HG03460 (cell line): Measurements from ENCODE around the gene COL6A1.
"Not testable (repeated sequence)": the region's sequence is repeated elsewhere in the genome, so short reads cannot be mapped to it uniquely, and the experiment has no call there.

ENCODE experiments used
- ATAC-seq: cut with Tn5 transposase; IDR thresholded peaks from one replicate; pipeline ENCODE4 v1.9.1; 2021; ENCODE audit not compliant: unreplicated experiment

Gene COL6A1

GRCh38 chr21:46004168-46004861 lies 22.7 kb downstream of the COL6A1 start:
- ATAC-seq = no peak

- ATAC-seq = no peak
Measured at GRCh38 chr21:46005081-46005480, 23.5 kb downstream of the COL6A1 start.

DNA sequence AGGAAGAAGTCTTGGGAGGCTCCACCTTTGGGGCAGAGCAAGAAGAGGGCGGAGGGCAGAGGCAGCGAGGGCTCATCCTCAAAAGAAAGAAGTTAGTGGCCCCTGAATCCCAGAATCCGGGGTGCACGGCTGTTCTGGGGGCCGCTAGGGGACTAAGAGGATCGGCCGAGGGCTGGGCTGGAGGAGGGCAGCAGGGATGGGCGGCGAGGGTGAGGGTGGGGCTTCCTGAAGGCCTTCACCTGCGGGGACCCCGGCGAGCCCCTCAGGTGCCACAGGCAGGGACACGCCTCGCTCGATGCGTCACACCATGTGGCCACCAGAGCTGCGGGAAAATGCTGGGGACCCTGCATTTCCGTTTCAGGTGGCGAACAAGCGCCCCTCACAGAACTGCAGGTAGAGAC lies 23.9 kb downstream of the COL6A1 start:
- ATAC-seq = no peak

DNA sequence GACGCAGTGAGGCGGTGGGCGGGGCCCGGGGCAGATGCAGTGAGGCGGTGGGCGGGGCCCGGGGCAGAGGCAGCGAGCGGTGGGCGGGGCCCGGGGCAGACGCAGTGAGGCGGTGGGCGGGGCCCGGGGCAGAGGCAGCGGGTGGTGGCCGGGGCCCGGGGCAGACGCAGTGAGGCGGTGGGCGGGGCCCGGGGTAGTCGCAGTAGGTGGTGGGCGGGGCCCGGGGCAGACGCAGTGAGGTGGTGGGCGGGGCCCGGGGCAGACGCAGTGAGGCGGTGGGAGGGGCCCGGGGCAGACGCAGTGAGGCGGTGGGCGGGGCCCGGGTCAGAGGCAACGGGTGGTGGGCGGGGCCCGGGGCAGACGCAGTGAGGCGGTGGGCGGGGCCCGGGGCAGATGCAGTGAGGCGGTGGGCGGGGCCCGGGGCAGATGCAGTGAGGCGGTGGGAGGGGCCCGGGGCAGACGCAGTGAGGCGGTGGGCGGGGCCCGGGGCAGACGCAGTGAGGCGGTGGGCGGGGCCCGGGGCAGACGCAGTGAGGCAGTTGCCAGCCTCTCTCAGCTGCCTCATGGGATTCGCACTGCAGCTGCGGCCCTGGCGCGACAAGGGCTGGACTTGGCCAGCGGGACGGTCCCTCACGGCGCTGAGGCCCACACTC lies 24.4 kb downstream of the COL6A1 start:
- ATAC-seq = not testable (repeated sequence)

- ATAC-seq = no peak
Measured at GRCh38 chr21:46006547-46007491, 25.2 kb downstream of the COL6A1 start.

DNA sequence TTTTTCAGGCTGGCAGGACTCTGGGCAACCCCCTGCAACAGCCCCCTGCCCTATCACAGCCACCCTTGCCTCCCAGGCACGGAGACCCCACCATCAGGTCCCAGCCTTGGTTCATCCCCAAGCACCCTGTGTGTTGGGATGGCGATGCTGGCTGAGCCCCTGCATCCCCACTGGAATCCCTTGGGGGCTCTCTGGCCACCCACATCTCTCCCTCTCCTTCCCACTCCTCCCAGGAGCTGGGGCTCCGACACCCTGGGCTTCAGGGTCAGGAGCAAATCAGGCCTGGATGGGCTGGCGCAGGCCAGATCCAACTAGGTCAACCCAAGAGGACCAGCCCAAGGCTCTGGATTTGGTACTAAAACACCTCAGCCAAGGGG lies 25.9 kb downstream of the COL6A1 start:
- no peak for ATAC-seq

DNA sequence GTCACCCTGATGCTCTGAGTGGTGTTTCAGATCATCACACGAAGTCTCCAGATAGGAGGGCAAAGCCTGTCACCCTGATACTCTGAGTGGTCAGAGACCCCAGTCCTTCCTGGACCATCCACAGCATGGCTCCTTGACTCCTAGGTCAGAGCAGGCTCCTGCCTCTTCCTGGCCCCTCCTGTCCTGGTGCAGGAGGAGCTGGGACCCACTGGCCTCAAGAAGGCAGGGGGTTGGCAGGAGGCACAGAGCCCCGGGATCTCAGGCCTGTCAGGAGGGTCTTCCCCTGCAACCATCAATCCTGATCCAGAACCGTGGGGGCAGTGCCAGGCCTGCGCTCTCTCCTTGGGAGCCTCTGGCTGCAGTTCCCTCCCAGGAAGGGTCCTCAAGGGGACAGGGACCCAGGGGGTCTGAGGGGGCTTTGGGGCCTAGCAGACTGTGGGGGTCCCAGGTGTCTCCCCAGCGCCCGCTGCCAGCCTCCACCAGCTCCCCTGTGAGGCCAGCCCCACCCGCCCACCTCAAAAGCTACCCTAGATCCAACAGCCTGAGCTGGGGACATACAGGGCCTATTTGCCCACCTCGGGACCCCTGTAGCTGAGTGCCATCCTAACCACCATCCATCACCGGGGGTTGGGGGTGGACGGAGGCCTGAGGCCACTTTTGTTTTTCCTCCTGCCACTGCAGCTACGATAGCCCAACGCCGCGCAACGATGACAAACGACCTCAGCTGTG lies 27.5 kb downstream of the COL6A1 start:
- ATAC-seq = no peak

DNA sequence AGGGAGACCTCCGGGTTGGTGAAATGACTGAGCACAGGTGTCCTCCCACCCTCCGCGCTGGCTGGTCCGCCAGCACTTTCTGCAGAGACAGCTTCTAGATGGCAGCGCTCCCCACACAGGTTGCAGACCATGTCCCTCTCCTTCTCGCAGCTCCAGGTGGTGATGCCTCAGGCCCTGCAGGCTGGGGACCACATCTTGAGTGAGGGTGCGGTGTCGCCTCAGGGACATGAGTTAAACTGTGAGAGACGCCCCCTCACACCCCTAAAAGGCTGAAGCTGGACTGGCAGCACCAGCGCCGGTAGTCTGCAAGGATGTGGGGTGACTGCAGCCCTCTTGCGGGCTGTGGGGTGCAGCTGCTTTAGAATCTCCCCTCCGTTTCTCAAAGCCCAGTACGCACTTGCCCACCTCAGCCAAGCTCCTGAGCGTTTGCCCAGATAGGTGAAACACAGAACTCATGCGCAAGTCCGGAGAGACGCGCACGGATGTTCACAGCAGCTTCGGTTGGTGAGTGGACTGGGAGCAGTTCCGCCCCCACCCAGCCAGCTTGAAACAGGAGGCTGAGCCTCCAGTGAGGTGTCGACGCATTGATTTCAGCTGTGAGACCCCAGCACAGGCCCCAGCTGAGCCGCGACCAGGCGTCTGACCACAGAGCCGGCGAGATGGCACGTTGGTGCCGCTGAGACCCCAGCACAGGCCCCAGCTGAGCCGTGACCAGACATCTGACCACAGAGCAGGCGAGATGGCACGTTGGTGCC lies 28.6 kb downstream of the COL6A1 start:
- ATAC-seq = no peak

DNA sequence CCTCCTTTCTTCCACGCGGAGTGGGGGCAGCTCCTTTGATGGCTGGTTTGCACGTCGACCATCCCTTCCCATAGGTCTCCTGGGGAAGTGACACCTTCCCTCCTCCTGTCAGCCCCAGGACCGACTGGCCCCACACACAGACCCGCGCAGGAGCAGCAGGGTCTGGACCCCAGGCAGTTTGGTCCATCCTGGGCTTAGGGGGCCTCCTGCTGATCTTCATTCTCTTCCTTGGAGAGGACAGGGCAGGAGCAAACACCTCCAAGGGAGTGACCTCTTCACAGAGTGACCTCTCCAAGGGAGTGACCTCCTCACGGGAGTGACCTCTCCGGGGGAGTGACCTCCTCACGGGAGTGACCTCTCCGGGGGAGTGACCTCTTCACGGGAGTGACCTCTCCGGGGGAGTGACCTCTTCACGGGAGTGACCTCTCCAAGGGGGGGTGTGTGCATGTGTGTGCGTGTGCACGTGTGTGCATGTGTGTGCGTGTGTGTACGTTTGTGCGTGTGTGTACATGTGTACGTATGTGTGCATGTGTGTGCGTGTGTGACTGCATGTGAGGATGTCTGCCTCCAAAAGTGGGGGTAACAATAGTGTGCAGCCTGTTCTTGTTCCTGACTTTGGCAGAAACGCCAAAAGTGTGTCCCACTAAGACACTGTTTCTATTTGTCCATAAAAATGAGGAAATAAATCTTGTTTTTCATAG lies 29.8 kb downstream of the COL6A1 start:
- ATAC-seq = no peak

GRCh38 chr21:46012154-46012553 lies 30.6 kb downstream of the COL6A1 start:
- no peak for ATAC-seq

- ATAC-seq = no peak
Measured at GRCh38 chr21:46014828-46015227, 33.3 kb downstream of the COL6A1 start.

DNA sequence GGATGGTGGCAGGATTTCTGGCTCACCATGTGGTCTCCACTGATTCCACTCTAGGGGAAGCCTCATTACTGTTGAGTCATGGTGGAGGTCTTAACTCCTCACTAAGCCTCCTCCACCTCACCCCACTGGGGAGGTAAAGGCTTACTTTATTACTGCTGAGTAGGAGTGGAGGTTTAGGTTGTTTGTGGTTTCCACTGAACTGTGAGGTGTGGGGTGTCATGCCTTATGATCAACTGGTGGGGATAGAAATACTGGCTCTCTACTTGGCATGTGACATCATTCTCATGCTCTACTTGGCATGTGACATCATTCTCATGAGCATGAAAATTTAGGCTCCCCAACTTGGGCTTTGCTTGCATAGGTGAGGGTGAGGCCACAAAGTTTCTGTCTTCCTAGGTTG lies 35.6 kb downstream of the COL6A1 start:
- ATAC-seq = no peak

DNA sequence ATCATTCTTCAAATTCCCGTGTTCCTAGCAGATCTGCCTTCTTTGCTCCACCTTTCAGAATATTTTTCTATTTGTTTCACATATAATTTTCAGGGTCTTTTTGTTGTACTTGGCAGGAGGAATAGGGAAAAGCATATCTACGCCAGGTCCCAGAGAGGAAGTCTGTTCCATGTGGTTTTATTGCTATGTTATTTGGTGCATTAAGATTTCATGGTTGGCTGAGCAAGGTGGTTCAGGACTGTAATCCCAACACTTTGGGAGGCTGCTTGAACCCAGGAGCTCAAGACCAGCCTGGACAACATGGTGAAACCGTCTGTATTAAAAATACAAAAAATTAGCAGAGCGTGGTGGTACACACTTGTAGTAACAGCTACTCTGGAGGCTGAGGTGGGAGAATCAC lies 36.1 kb downstream of the COL6A1 start:
- ATAC-seq = no peak

DNA sequence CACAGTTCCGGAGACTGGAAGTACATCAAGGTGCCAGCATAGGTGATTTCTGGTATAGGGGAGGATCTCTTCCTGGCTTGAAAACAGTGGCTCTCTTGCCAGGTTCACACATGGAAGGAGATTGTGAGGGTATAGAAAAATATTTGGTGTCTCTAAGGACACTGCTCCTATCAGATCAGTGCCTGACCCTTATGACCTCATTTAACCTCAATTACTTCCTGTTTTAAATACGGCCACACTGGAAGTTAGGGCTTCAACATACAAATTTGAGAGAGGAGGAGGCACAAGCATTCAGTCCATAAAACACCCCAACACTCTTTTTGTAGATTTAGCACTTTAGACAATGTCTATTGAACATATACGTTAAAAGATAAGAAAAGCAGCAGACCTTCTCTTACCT lies 37.0 kb downstream of the COL6A1 start:
- no peak for ATAC-seq

DNA sequence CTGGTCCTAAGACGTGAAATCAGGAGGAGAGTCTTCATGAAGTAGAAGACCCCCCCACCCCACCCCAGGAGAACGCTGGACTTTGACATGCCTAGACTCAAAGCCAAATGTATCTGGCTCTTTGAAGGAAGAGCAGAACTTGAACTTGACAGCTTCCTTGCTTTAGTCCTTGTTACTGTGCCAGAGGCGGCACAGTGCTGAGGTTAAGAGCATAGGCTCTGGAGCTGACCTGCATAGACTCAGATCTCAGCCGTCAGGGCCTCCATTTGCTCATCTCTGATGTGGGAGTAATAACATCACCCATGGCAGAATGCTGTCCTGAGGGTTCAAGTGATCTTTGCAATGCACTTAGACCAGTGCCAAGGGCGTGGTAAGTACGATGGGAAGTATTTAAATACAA lies 39.0 kb downstream of the COL6A1 start:
- ATAC-seq = no peak

DNA sequence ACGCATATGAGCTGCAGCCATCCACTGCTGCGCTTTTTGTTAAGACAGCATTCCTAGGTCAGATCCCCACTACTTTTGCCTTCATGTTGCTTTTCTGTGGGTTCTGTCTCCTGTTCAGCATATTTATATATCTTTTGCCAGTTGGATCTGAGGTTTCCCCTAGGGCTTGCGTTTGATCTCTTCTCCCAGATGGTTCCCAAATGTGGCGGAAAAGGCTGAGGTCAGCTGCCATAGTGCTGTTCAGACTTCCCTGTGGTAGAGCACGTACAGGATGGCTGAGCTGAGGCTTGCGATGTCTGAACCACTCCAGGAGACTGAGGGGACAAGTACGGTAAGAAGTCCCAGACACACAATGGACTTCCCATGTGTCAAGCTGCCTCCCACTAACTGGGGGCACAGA lies 39.8 kb downstream of the COL6A1 start:
- no peak for ATAC-seq

GRCh38 chr21:46021978-46022544 lies 40.5 kb downstream of the COL6A1 start:
- no peak for ATAC-seq

- no peak for ATAC-seq
Measured at GRCh38 chr21:46022551-46023525, 41.3 kb downstream of the COL6A1 start.
